Heart left ventricle (tissue), 13 donors: ENCODE data around the gene HIPK1.

Source experiments
- CTCF ChIP-seq, 12 donors: fragments of 200-600 bp; sonication (generic) in 4 of 12; IDR thresholded peaks; one replicate each; pipeline versions ENCODE4 v1.5.0 to v1.8.0; 2018 to 2022; ENCODE audit warnings: antibody characterized with exemption in 12 of 12, mild to moderate bottlenecking in 5 of 12
- POLR2A ChIP-seq, 2 donors: fragments of 450-650 bp; IDR thresholded peaks; one replicate each; pipeline ENCODE4 v1.6.1; 2017; ENCODE audit warnings: antibody characterized with exemption in 2 of 2, mild to moderate bottlenecking in 2 of 2, moderate library complexity in 2 of 2
- donor health status: ischemic (EF 13 %, LVEDD 7.1; RV severe dilation, severe dysfunction).
- donor health status: DM: no; HTN: yes; CAD: no.
- donor health status: DM: no; HTN: no; CAD: no.
- donor health status: ischemic (EF 25% LVEDD 6.9; RV normal size, moderate dysfunction).
- donor health status: ischemic (EF 25% LVEDD 5.7; RV mildly dilated, moderate dysfunction).
- donor health status: ischemic (EF 35%, LVEDD 5.7; RV mildly dilated, moderate dysfunction).
- donor health status: nonischemic (EF 11% LVEDD 7.7; RV severe dilation, severe dysfunction).
- donor health status: DM: yes; HTN: yes; CAD: no.
- donor health status: PGD.
- donor health status: ischemic (EF 29% LVEDD 5.4; RV normal size, mild dysfunction).
- donor health status: nonischemic (EF 23%, LVEDD 6.1; RV moderate dilation, normal function).

GRCh38 chr1:114026797-114027196 is 97.7 kb downstream of the HIPK1 start:
- TF ChIP-seq CTCF (IDR thresholded peaks at IDR 0.05) (no peak), POLR2A (IDR thresholded peaks at IDR 0.05) (no peak)
